ENCODE measurements around the gene PGBD2. TPM values are rescaled to one million over a fixed set of nuclear protein-coding genes. Genes with fewer than 3 reads are reported as not detected.

Gene PGBD2
- total and polyA plus RNA-seq, 10 of the 15 experiments (the other 5 are each of a cell fraction or from before 2014, with no cell fraction given), result 4.0 to 10.3 (median 4.5) TPM

DNA sequence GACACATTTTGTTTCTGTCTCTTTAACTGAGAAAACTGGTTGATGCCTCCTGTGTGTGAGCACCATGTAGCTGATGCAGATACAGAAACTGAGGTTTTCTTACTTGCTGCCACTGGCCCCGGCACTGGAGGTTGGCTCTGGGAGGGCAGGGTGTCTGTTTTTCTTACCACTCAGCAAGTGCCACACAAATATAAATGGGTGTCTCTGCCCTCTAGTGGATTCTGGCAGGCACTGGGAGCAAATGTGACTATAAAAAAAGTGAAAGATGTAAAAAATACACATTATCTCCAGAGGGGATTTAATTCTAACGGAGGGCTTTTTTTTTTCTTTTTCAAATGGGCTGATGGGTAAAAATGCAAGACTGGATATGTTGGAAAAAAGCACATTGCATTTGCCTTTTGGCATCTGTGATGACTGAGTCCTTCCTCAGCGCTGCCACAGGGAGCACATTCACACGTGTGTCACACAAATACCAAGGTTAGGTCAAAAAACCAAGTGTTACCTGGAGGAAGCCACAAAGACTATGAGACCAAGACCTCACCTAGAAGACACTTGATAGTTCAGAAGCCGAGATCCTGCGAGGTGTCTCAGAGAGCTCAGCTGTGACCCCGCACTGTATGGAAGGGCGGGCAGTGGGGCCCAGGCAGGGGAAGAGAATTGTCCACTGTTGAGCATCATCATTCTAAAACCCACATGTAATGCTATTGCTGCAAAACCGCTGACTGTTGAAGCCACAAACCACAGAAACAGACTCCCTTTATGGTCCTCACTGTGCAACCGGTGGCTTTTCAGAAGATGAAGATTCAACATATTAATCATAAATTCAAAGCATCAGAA is 18.9 kb downstream of the PGBD2 start:
- 14% methylated on average over 10 of the region's 10 CpGs for WGBS (ENCODE audit: insufficient coverage, insufficient replicate concordance, low lambda C conversion rate, missing lambda C conversion rate)
- Histone ChIP-seq H3K4me3 (0 out of 2 replicates have a peak overlapping the region, but pooled peaks have one; percentile 4), H3K9me3 (replicated peaks; ENCODE audit: control insufficient read depth, insufficient read depth, low read length) (no peaks in the 10 kb centered on the region), H3K79me2 (ENCODE audit: control insufficient read depth, insufficient read depth, low read length) (no peaks in the 10 kb centered on the region), H3K9ac (ENCODE audit: control insufficient read depth, insufficient read depth, low read length) (no peak overlapping the region), H3K27me3 (replicated peaks in 1 of 2; ENCODE audit: control insufficient read depth in 2 of 2, insufficient read depth in 2 of 2, low read length in 1 of 2) (no peaks in the 10 kb centered on the region), H3K36me3 (ENCODE audit: control insufficient read depth in 2 of 2, insufficient read depth in 2 of 2, low read length in 1 of 2) (no peaks in the 10 kb centered on the region), H4K20me1 (ENCODE audit: control insufficient read depth, insufficient read depth) (no peaks in the 10 kb centered on the region), H3K4me1 (ENCODE audit: control insufficient read depth, insufficient read depth, low read length) (peaks cover 24% of the 10 kb centered on the region), H3K4me2 (ENCODE audit: control insufficient read depth, insufficient read depth) (peak overlapping the region; percentile 38), H2AFZ (ENCODE audit: control insufficient read depth, low read depth, low read length) (no peak overlapping the region; the same call in 1 of the 2 replicates), H3K27ac (ENCODE audit: control insufficient read depth, insufficient read depth) (no peak overlapping the region)
- ChIA-PET RAD21 (ENCODE audit: unreplicated experiment) (no interaction called here), POLR2A (interaction anchor here (0.7 kb wide), 1 partner anchor 168 kb away, joined by 4 read pairs; no protein-coding TSS in a partner anchor), SMC1A (ENCODE audit: uncharacterized antibody, unreplicated experiment) (interaction anchor here (0.7 to 3.8 kb wide), 3 partner anchors 83 to 228 kb away, joined by 4 to 16 read pairs (median 5); no protein-coding TSS in a partner anchor), CTCF (interaction anchor here (0.6 to 1.5 kb wide), 8 partner anchors 10 to 1242 kb away, joined by 3 to 7 read pairs (median 3); partner anchors contain the start of genes ZNF672 and ZNF692)
- intact Hi-C loops (cut with micrococcal nuclease; ENCODE audit: unreplicated experiment) (no loop called here), in situ Hi-C loops (cut with MboI) (no loop called here)
- no TSS peak for BruUV-seq (replicated peaks)
- no peak for FAIRE-seq
- DNase-seq (ENCODE audit: low read depth, low spot score), result peak; percentile 33
- peak; percentile 99 for ATAC-seq
- TF ChIP-seq POLR2AphosphoS5 (IDR thresholded peaks at IDR 0.05; ENCODE audit: low read length), result no peak
- TF ChIP-seq PAX8 (IDR thresholded peaks at IDR 0.05), result no peak
- TF ChIP-seq ZNF207 (IDR thresholded peaks at IDR 0.05; ENCODE audit: borderline replicate concordance), result no peak
- no peak for TF ChIP-seq TCF3 (IDR thresholded peaks at IDR 0.05; ENCODE audit: borderline replicate concordance, insufficient read depth, low read depth, low read length)
- peak; percentile 68 for TF ChIP-seq RAD21 (IDR thresholded peaks at IDR 0.05; ENCODE audit: insufficient read depth, low read depth, low read length)
- TF ChIP-seq NFYA (IDR thresholded peaks at IDR 0.05; ENCODE audit: borderline replicate concordance, low read depth, low read length), result no peak
- TF ChIP-seq, protein P1, sequence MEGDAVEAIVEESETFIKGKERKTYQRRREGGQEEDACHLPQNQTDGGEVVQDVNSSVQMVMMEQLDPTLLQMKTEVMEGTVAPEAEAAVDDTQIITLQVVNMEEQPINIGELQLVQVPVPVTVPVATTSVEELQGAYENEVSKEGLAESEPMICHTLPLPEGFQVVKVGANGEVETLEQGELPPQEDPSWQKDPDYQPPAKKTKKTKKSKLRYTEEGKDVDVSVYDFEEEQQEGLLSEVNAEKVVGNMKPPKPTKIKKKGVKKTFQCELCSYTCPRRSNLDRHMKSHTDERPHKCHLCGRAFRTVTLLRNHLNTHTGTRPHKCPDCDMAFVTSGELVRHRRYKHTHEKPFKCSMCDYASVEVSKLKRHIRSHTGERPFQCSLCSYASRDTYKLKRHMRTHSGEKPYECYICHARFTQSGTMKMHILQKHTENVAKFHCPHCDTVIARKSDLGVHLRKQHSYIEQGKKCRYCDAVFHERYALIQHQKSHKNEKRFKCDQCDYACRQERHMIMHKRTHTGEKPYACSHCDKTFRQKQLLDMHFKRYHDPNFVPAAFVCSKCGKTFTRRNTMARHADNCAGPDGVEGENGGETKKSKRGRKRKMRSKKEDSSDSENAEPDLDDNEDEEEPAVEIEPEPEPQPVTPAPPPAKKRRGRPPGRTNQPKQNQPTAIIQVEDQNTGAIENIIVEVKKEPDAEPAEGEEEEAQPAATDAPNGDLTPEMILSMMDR (IDR thresholded peaks at IDR 0.05 in 2 of 3, conservative IDR thresholded peaks at IDR 0.05 in 1 of 3; ENCODE audit: control insufficient read depth in 2 of 3, extremely low read depth in 1 of 3, insufficient read depth in 1 of 3, low read depth in 3 of 3, low read length in 3 of 3), result peak; percentile 64 to 71 (median 65)
- TF ChIP-seq, protein P2, sequence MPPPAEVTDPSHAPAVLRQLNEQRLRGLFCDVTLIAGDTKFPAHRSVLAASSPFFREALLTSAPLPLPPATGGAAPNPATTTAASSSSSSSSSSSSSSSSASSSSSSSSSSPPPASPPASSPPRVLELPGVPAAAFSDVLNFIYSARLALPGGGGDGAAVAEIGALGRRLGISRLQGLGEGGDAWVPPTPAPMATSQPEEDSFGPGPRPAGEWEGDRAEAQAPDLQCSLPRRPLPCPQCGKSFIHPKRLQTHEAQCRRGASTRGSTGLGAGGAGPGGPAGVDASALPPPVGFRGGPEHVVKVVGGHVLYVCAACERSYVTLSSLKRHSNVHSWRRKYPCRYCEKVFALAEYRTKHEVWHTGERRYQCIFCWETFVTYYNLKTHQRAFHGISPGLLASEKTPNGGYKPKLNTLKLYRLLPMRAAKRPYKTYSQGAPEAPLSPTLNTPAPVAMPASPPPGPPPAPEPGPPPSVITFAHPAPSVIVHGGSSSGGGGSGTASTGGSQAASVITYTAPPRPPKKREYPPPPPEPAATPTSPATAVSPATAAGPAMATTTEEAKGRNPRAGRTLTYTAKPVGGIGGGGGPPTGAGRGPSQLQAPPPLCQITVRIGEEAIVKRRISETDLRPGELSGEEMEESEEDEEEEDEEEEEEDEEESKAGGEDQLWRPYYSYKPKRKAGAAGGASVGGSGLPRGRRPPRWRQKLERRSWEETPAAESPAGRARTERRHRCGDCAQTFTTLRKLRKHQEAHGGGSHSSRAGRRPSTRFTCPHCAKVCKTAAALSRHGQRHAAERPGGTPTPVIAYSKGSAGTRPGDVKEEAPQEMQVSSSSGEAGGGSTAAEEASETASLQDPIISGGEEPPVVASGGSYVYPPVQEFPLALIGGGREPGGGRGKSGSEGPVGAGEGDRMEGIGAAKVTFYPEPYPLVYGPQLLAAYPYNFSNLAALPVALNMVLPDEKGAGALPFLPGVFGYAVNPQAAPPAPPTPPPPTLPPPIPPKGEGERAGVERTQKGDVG (CRISPR knock-in tag; IDR thresholded peaks at IDR 0.05), result no peak
- no peak for TF ChIP-seq STAT3 (IDR thresholded peaks at IDR 0.05; ENCODE audit: low read depth, low read length)
- no peak for TF ChIP-seq HDAC6 (IDR thresholded peaks at IDR 0.05; ENCODE audit: unreplicated experiment)
- TF ChIP-seq, protein P3, sequence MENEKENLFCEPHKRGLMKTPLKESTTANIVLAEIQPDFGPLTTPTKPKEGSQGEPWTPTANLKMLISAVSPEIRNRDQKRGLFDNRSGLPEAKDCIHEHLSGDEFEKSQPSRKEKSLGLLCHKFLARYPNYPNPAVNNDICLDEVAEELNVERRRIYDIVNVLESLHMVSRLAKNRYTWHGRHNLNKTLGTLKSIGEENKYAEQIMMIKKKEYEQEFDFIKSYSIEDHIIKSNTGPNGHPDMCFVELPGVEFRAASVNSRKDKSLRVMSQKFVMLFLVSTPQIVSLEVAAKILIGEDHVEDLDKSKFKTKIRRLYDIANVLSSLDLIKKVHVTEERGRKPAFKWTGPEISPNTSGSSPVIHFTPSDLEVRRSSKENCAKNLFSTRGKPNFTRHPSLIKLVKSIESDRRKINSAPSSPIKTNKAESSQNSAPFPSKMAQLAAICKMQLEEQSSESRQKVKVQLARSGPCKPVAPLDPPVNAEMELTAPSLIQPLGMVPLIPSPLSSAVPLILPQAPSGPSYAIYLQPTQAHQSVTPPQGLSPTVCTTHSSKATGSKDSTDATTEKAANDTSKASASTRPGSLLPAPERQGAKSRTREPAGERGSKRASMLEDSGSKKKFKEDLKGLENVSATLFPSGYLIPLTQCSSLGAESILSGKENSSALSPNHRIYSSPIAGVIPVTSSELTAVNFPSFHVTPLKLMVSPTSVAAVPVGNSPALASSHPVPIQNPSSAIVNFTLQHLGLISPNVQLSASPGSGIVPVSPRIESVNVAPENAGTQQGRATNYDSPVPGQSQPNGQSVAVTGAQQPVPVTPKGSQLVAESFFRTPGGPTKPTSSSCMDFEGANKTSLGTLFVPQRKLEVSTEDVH (IDR thresholded peaks at IDR 0.05; ENCODE audit: low read depth, partially characterized antibody), result no peak
- no peak for TF ChIP-seq TAF1 (IDR thresholded peaks at IDR 0.05; ENCODE audit: borderline replicate concordance, low read depth, low read length)
- no peak for TF ChIP-seq ZNF274 (IDR thresholded peaks at IDR 0.05; ENCODE audit: insufficient read depth, insufficient read length)
- no peak for TF ChIP-seq YBX1 (IDR thresholded peaks at IDR 0.05)
